ENCODE results near the gene PNMT. TPM values are rescaled to one million over a fixed set of nuclear protein-coding genes. Genes with fewer than 3 reads are reported as not detected.
A peak's percentile ranks its signal among the peaks of the same experiment; 100 is the strongest.

The PNMT gene
- total and polyA plus RNA-seq, 2 of the 8 experiments (the other 6 are each of a cell fraction or from before 2014, with no cell fraction given): 5.6 to 10.9 TPM

GRCh38 chr17:39697961-39698360 is 29.7 kb downstream of the PNMT start:
- no peak overlapping the region for H2BK15ac ChIP-seq (ENCODE audit: low read length)
- DNase-seq (ENCODE audit: low read depth in 1 of 2, low spot score in 2 of 2) (no peak), FAIRE-seq (no peak)
- H2BK20ac ChIP-seq (ENCODE audit: low read length): no peak overlapping the region
- ChIA-PET POLR2A (ENCODE audit: partially characterized antibody) (interaction anchor here (0.8 to 38.1 kb wide), 4 partner anchors 21 to 44 kb away, joined by 3 to 708 read pairs (median 12); partner anchors contain the start of genes MIEN1, PGAP3, PNMT and TCAP), CTCF (ENCODE audit: partially characterized antibody) (interaction anchor here (0.6 to 52.4 kb wide), 4 partner anchors 32 to 172 kb away, joined by 3 to 1885 read pairs (median 19); partner anchors contain the start of genes MIEN1, PPP1R1B and STARD3)
- no peak overlapping the region for H3K9ac ChIP-seq (replicated peaks in 1 of 4; ENCODE audit: extremely low read depth in 1 of 4, low read depth in 3 of 4, low read length in 3 of 4)
- H3K4me2 ChIP-seq (ENCODE audit: insufficient read depth in 1 of 2, low read depth in 2 of 2, low read length in 2 of 2): no peak overlapping the region
- no peak overlapping the region for H3K4me3 ChIP-seq (ENCODE audit: extremely low read depth in 1 of 4, insufficient read depth in 2 of 4, low read depth in 3 of 4, low read length in 4 of 4)
- no peak overlapping the region for H2AFZ ChIP-seq (ENCODE audit: low read length)
- peaks cover 22 to 49% of the 10 kb centered on the region in 2 experiments for H3K79me2 ChIP-seq (ENCODE audit: control insufficient read depth in 1 of 2, insufficient read depth in 2 of 2, low read length in 2 of 2)
- no peak overlapping the region for H3K4ac ChIP-seq (replicated peaks; ENCODE audit: insufficient read length, low read depth, low read length)
- no peaks in the 10 kb centered on the region for H3K27me3 ChIP-seq (replicated peaks in 1 of 4; ENCODE audit: control insufficient read depth in 3 of 4, extremely low read depth in 1 of 4, insufficient read depth in 3 of 4, low read length in 3 of 4)
- no peaks in the 10 kb centered on the region for H3K36me3 ChIP-seq (ENCODE audit: control insufficient read depth in 2 of 4, insufficient read depth in 4 of 4, low read length in 3 of 4)
- no peak overlapping the region for H4K5ac ChIP-seq (ENCODE audit: insufficient read length, low read depth, low read length)
- H4K20me1 ChIP-seq (replicated peaks in 1 of 2; ENCODE audit: control insufficient read depth in 1 of 2, insufficient read depth in 2 of 2, low read length in 2 of 2): peaks cover 5 to 10% of the 10 kb centered on the region in 2 experiments
- peaks cover 20 to 41% (median 28%) of the 10 kb centered on the region in 4 experiments for H3K4me1 ChIP-seq (replicated peaks in 1 of 4; ENCODE audit: control insufficient read depth in 3 of 4, insufficient read depth in 4 of 4, low read length in 3 of 4)
- 95% methylated on average over 5 of the region's 5 CpGs; no CpG with 5 or more reads in 1 of the 2 experiments for whole genome bisulfite sequencing, 2 experiments (ENCODE audit: extremely low coverage in 1 of 2, insufficient coverage in 1 of 2, insufficient read length in 1 of 2, insufficient replicate concordance in 2 of 2, low coverage in 1 of 2, low lambda C conversion rate in 2 of 2, missing lambda C conversion rate in 1 of 2)
- H3K27ac ChIP-seq (ENCODE audit: low read depth, low read length): no peak overlapping the region
- H3K14ac ChIP-seq (ENCODE audit: insufficient read length): no peak overlapping the region
- H3K18ac ChIP-seq (ENCODE audit: extremely low read depth, low read length): no peak overlapping the region
- H2BK5ac ChIP-seq (ENCODE audit: low read depth, low read length): no peak overlapping the region
- H2BK120ac ChIP-seq (replicated peaks; ENCODE audit: low read depth, low read length): peak overlapping the region; percentile 59
- H4K8ac ChIP-seq (ENCODE audit: extremely low read depth, insufficient read depth, low read length): no peak overlapping the region
- no peak overlapping the region for H2BK12ac ChIP-seq (ENCODE audit: low read depth, low read length)
- H2AK5ac ChIP-seq (ENCODE audit: low read depth, low read length): no peak overlapping the region
- peaks cover 13% of the 10 kb centered on the region for H3K23me2 ChIP-seq (ENCODE audit: low read depth, low read length)
- no peaks in the 10 kb centered on the region for H3K9me3 ChIP-seq (ENCODE audit: insufficient read depth in 2 of 2, low read depth in 1 of 2, low read length in 1 of 2)
- H4K91ac ChIP-seq (replicated peaks; ENCODE audit: insufficient read length, low read length): no peak overlapping the region
- H3K23ac ChIP-seq (ENCODE audit: insufficient read length): no peak overlapping the region
- no peak overlapping the region for H3K56ac ChIP-seq (replicated peaks; ENCODE audit: insufficient read length, low read depth, low read length)
- H3K79me1 ChIP-seq (ENCODE audit: low read depth, low read length): peaks cover 2% of the 10 kb centered on the region; the same call in 1 of the 2 replicates
- TF ChIP-seq TEAD4 (IDR thresholded peaks at IDR 0.05; ENCODE audit: low read depth, low read length) (no peak), KDM5A (IDR thresholded peaks at IDR 0.05; ENCODE audit: low read length) (no peak), CHD1 (IDR thresholded peaks at IDR 0.05; ENCODE audit: low read depth, low read length) (no peak), ASH2L (IDR thresholded peaks at IDR 0.05; ENCODE audit: low read length) (no peak), KDM1A (IDR thresholded peaks at IDR 0.05; ENCODE audit: borderline replicate concordance, low read length) (no peak), RNF2 (IDR thresholded peaks at IDR 0.05; ENCODE audit: borderline replicate concordance, low read depth, low read length, missing control alignments, poor library complexity, severe bottlenecking) (no peak), ZNF274 (IDR thresholded peaks at IDR 0.05; ENCODE audit: borderline replicate concordance, extremely low read depth, low read length) (no peak), JUND (IDR thresholded peaks at IDR 0.05; ENCODE audit: low read length) (no peak), FOSL1 (IDR thresholded peaks at IDR 0.05; ENCODE audit: insufficient read depth, low read depth, low read length) (no peak), POLR2AphosphoS5 (IDR thresholded peaks at IDR 0.05; ENCODE audit: low read depth, low read length) (no peak), ATF3 (IDR thresholded peaks at IDR 0.05; ENCODE audit: insufficient read depth, low read depth, low read length) (no peak)
- TF ChIP-seq, protein P1, sequence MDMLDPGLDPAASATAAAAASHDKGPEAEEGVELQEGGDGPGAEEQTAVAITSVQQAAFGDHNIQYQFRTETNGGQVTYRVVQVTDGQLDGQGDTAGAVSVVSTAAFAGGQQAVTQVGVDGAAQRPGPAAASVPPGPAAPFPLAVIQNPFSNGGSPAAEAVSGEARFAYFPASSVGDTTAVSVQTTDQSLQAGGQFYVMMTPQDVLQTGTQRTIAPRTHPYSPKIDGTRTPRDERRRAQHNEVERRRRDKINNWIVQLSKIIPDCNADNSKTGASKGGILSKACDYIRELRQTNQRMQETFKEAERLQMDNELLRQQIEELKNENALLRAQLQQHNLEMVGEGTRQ (IDR thresholded peaks at IDR 0.05; ENCODE audit: low read length): no peak
